HG02588 (cell line): ENCODE measurements around the gene DCLK1.

ENCODE experiments used
- ATAC-seq: cut with Tn5 transposase; IDR thresholded peaks from one replicate; pipeline ENCODE4 v1.9.1; 2021; ENCODE audit warnings: mild to moderate bottlenecking, moderate library complexity; ENCODE audit not compliant: unreplicated experiment

DCLK1 gene

DNA sequence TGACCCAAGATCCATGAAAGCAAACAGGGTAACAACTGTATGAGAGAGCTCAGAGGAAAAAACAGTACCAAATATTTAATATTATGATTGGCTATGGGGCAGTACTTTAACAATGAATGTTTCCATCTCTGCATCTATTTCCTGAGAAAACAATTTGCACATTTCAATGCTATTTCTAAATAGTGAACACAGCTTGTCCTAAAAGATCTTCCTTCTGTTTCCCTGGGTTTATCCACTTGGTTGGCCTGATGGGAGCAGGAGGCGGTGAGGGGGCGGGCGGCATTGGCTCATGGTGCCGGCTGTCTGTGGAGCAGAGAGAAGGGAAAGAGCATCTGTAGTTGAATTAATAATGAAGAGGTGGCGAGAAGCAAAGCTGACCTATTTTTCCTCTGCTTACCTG is 291.4 kb downstream of the DCLK1 start:
- ATAC-seq: no peak

GRCh38 chr13:35838356-35838755 is 292.8 kb downstream of the DCLK1 start:
- ATAC-seq: no peak

DNA sequence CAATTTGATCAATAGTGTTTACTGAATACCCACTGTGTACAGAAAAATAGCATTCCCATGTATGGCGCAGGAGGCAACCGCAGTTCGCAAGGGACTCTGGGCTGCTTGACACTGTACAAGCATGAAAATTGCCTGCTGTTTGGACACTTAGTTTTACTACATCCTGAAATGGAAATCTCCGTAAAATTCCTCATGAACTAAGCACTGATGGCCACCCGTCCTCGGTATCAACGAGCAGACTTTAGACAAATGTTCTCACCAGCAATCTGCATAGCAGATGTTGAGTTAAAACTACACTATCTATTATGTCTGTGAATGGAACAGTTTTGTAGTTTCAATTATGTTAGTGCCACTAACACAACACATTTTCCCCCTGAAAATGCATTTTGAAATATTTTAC is 294.7 kb downstream of the DCLK1 start:
- ATAC-seq: no peak

GRCh38 chr13:35835989-35836388 is 295.2 kb downstream of the DCLK1 start:
- no peak for ATAC-seq

DNA sequence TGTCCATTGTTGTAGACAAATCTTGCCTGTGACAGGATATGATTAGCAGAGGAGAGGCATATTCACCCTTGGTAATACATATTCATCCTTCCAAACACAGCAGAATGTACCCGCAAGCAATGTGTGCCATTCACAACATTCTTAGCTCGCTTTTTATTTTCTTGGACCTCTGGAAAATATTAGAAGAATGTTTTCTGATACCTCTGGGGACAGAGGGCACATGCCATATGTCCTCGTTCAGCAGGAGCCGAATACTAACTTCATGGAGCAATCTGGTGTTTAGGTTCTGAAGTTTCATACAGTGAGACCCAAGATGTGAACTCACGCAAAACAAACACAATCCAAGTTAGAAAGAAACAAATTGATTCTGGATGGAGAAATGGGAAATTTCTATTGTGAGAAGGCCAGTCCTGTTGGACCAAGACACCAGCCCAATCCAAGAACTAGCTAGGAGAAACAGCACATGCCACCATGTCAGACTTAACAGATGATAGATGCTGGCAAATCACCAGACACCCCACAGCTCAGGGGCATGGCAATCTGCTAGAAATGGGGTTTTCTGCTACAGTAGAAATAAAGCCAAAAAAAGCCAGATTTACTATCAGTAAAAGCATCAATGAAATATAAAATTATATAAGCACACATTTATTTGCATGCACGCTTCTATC is 297.4 kb downstream of the DCLK1 start:
- ATAC-seq: no peak

DNA sequence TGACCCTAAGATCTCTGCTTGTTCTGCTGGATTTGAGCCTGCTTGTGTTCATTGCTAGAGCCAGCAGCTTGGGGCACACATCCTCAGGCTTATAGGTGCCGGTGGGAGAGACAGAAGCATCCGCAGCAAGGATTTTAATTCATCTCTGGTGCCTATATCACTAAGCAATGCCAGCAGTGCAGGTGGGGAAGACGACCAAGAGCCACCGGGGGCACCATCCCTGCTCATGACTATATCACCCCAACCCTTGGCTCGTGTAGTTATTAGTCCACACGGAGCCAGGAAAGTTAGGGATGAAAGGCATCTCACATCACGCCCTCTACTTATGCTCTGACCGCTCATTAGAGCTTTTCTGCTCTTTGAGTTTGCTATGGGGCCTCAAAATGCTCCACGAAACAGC is 298.2 kb downstream of the DCLK1 start:
- no peak for ATAC-seq

GRCh38 chr13:35832551-35832950 is 298.6 kb downstream of the DCLK1 start:
- no peak for ATAC-seq

GRCh38 chr13:35830850-35831450 is 300.2 kb downstream of the DCLK1 start:
- ATAC-seq: no peak

- no peak for ATAC-seq
Observed at GRCh38 chr13:35826626-35827254, 304.4 kb downstream of the DCLK1 start.

- no peak for ATAC-seq
Observed at GRCh38 chr13:35824825-35825224, 306.4 kb downstream of the DCLK1 start.

DNA sequence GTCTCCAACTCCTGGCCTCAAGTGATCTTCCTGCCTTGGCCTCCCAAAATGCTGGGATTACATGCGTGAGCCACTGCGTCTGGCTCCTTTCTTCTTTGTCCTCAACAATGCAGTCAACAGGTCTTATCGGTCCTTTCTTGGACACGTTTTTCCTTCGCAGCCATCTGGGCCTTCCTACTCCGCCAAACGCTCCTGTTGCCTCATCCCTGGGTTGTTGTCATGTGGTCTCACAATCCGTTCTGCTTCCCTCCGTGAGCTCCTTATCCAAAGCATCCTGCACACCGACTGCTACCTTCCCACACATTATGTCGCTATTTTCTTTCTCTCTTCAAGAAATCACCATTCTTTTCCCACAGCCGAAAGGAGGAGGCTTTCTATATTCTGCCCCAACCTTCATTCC is 306.8 kb downstream of the DCLK1 start:
- ATAC-seq: no peak

DNA sequence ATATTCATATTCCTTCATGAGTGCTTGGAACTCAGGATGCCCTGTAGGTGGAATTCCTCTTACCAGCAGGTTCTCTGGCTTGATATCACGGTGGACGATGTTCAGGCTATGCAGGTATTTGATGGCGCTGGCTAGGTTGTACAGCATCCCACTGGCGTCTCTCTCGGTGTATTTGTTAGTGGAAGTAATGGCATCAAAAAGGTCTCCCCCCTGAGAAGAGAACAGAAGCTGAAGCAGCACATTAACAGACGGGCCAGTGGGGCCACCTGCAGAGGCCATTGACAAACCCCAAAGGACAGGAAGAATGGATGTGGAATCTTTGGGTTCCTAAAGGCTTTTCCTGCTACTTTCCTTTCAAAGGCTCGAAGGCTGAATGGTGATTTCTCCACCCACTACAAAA is 308.5 kb downstream of the DCLK1 start:
- ATAC-seq: no peak

DNA sequence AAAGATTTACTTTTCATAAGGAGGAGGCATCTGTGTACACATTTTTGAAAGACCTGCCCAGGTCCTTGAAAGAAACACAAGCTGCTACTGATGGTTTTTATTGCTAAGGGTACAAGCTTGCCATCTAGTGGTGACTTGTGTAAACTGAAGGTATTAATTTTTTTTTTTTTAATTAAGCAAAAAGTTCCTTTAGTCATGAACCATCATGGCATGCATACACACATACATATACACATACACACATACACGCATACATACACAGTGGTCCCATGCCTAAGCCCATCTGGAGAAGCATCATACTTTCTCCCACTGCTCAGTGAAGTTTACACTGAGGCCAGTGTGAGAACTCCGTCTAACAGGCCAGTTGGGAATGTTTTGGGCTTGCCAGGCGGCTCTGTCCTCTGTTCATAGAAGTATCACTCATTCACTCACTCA is 312.5 kb downstream of the DCLK1 start:
- no peak for ATAC-seq

DNA sequence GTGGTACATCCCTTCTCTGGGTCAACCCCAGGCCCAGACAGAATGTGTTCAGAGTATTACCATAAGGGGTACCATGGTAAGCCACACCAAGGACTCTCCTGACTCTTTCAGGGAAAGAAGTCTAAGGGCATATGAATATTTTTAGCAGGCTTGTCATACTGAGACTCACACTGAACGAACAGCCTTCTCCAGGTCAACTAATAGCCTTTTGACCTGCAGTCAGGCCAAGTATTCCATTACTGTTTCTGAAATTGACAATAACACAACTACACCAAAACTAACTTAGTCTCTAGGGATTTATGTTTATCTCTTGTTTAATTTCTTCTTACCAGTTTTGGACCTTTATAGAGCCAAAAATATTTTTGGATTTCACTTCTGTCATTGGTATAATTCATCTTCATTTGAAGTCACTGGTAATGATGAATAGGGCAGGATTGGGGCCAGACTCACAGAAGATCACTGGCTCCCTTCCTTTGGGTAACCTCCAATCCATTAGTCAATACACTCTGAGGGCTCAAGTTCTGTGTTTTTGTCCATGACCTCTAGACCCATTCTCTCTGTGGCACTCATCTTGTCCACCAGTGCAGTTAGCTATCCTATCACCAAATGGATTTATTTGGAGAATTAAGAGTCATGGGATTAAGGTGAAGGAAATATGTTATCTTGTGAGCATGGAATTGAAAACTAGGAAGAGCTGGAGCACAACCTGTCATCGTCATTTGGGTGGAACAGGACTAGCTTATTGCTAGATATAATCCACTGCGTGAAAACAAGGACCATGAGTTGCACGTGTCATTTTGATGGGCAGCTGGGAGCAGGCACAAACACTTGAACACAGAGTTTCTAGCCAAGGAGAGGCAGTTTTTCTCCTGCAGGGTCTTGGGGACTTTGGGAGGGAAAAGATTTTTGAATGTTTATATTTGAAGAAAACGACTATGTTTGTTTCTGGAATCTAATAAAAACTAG is 313.3 kb downstream of the DCLK1 start:
- ATAC-seq: no peak

- ATAC-seq: no peak
Observed at GRCh38 chr13:35814605-35815011, 316.6 kb downstream of the DCLK1 start.

GRCh38 chr13:35812736-35813135 is 318.4 kb downstream of the DCLK1 start:
- ATAC-seq: no peak

GRCh38 chr13:35810321-35810720 is 320.9 kb downstream of the DCLK1 start:
- no peak for ATAC-seq

GRCh38 chr13:35808846-35809245 is 322.3 kb downstream of the DCLK1 start:
- no peak for ATAC-seq

GRCh38 chr13:35804901-35805300 is 326.3 kb downstream of the DCLK1 start:
- no peak for ATAC-seq

- no peak for ATAC-seq
Observed at GRCh38 chr13:35797991-35798390, 333.2 kb downstream of the DCLK1 start.

- no peak for ATAC-seq
Observed at GRCh38 chr13:35797244-35797643, 333.9 kb downstream of the DCLK1 start.
